Measurements from ENCODE around the gene AASDH.

DNA sequence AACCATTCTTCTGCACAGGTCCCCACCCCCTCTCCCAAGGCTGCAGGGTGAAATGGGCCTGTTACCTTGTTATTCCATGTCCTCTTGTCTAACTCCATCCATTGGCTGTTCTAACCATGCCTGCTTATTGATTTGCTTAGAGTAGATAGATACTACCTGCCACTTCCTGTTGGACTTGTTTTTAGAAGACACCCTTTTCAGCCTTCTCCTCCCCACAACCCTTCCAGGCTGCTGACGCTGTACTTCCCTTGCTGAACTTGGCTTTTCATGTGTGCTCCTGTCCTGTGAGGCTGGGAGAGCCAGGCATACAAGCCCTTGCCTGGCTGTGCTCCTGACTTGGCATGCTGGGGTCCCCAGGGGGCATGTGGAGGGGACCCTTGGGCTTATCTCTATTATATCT lies 81.9 kb downstream of the AASDH start:
- TF ChIP-seq, protein P1, sequence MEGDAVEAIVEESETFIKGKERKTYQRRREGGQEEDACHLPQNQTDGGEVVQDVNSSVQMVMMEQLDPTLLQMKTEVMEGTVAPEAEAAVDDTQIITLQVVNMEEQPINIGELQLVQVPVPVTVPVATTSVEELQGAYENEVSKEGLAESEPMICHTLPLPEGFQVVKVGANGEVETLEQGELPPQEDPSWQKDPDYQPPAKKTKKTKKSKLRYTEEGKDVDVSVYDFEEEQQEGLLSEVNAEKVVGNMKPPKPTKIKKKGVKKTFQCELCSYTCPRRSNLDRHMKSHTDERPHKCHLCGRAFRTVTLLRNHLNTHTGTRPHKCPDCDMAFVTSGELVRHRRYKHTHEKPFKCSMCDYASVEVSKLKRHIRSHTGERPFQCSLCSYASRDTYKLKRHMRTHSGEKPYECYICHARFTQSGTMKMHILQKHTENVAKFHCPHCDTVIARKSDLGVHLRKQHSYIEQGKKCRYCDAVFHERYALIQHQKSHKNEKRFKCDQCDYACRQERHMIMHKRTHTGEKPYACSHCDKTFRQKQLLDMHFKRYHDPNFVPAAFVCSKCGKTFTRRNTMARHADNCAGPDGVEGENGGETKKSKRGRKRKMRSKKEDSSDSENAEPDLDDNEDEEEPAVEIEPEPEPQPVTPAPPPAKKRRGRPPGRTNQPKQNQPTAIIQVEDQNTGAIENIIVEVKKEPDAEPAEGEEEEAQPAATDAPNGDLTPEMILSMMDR (conservative IDR thresholded peaks at IDR 0.05): no peak
- no peak for TF ChIP-seq EZH2 (IDR thresholded peaks at IDR 0.05; ENCODE audit: low read depth)
